Left ventricle myocardium superior (tissue), 1 donor: ENCODE results near the gene C3orf52. TPM values are rescaled to one million over a fixed set of nuclear protein-coding genes. Genes with fewer than 3 reads are reported as not detected.

Source experiments
- ATAC-seq: fragments of 200-7000 bp; cut with Tn5 transposase; one replicate; pipeline ENCODE4 v1.9.1; 2020; ENCODE audit warnings: mild to moderate bottlenecking, moderate library complexity
- DNase-seq: peaks from one replicate; pipeline ENCODE4 v3.0.0-alpha.2; 2020
- intact Hi-C: fragments of 100-400 bp; cut with micrococcal nuclease; formaldehyde crosslinking; loops from one replicate; pipeline ENCODE4 v1.11.0; 2022
- microRNA-seq: library from miRNA; unstranded; fragments of <30 nt; microRNA quantifications from one replicate; pipeline ENCODE4 v1.2.0, GENCODE V29; 2020; ENCODE audit warnings: borderline number of aligned reads
- total RNA-seq: library from RNA; stranded (reverse); fragmentation: NEBNext Ultra II Directional; extraction: Animal tissue kit (Norgen Biotek cat#: 25700); gene quantifications from one replicate; pipeline ENCODE4 v1.2.1, GENCODE V29; 2021
- donor health status: DM: no; HTN: yes; CAD: no; lungs with severe emphysema.

The C3orf52 gene
- total RNA-seq, 1 donor from 2014 or later = 1.7 TPM

GRCh38 chr3:112132554-112132953 lies 46.4 kb downstream of the C3orf52 start:
- intact Hi-C loops = no loop called here
- DNase-seq (no peak), ATAC-seq (no peak)

DNA sequence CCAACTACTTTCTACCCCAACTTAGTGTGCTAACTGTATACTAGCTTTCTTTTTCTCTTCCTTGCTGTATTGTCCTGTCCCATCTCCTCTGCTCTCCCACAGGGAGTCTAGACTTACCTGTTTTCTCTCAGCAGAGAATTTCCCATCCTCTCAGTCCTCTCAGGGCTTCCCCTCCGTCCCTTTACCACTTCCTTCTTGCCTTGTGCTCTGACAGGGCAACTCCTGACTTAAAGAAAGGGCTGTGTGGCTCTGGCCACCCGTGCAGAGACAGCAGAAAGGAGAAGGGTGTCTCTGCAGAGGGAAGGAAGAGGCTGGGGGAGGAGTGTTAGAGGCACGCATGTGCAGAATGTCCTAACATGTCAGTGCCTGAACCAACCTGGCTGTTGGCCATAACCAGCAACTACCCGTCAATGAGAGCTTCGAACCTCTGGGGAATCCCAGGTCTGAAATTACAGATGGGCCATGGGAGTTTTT lies 46.8 kb downstream of the C3orf52 start, which contains the start of gene GCSAM:
Gene GCSAM (minus strand): TSS at position 274 of the 474 bp plus-strand sequence. CDS start 128 bp downstream, at position 146.
- DNase-seq (peak; percentile 47), ATAC-seq (peak; percentile 81)
- intact Hi-C loops = no loop called here

DNA sequence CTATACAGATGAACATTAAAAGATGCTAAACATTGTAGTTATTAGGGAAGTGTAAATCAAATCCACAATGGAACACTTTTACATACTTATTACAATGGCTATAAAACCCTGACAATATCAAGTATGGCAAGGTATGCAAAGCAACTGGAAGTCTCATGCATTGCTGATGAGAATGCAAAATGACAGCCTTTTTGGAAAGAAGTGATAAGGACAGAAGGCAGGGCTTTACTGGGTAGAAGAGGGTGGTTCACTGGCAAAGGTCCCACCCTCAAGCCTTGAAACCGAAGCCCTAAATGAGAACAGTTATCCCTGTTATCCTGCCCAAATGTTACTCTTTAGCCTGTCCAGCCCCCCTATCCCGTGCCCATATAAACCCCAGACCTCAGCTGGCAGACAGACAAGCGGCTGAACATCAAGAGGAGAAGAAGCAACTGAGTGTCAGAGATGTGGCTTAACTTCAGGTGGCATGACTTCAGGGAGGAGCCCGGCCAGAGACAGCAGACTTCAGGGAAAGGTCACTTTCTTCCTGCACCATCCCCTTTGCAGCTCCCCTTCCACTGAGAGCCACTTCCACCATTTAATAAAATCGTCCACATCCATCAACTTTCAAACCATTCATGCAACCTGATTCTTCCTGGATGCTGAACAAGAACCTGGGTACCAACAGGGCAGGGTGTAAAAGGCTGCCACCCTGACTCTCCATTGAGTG lies 47.6 kb downstream of the C3orf52 start:
- DNase-seq = no peak
- no peak for ATAC-seq
- intact Hi-C loops = no loop called here

- intact Hi-C loops = no loop called here
- DNase-seq = no peak
- no peak for ATAC-seq
Observed at GRCh38 chr3:112134335-112135124, 48.3 kb downstream of the C3orf52 start.

DNA sequence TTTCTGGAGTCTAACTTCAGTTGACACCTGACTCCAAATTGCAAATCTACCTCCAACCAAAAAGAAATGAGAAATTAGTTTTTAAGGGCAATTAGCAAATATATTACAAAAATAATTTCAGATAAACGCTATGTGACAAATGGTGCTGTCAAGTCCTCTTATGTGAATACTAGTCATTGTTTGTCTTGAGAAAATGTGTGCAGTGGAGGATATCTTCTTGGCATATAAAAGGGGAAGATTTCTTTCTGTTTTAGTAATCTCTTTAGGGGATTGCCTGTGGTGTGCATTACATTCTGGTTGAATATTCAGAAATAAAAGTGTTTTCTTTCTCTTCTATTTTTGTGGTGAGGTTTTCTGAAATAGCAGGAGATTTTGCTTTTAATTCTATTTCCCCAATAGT lies 49.9 kb downstream of the C3orf52 start:
- ATAC-seq (no peak), DNase-seq (no peak)
- intact Hi-C loops = no loop called here

- intact Hi-C loops = no loop called here
Observed at GRCh38 chr3:112136959-112137693, 50.9 kb downstream of the C3orf52 start.

DNA sequence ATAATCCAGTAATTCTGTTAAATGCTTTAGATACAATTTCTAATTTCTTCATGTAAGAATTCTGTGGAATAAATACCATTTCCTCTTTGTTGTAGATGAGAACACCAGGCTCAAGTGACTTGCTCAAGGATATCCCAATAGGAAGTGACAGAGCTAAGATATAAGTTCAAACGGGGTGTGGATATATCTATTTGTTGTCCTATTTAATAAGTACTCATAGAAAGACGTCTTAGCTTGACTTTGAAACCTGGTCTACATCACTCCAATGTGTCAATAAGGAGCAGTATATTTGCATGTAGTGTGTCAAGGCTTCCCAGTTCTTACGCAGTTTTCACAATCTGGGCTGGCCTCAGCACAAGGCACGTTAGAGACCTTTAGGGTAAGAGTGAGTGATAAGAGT lies 51.6 kb downstream of the C3orf52 start:
- ATAC-seq (no peak), DNase-seq (no peak)
- intact Hi-C loops = no loop called here

More at GRCh38 chr3:112136959-112137693, 50.9 kb downstream of the C3orf52 start:
- peak; percentile 53 for ATAC-seq
- no peak for DNase-seq

DNA sequence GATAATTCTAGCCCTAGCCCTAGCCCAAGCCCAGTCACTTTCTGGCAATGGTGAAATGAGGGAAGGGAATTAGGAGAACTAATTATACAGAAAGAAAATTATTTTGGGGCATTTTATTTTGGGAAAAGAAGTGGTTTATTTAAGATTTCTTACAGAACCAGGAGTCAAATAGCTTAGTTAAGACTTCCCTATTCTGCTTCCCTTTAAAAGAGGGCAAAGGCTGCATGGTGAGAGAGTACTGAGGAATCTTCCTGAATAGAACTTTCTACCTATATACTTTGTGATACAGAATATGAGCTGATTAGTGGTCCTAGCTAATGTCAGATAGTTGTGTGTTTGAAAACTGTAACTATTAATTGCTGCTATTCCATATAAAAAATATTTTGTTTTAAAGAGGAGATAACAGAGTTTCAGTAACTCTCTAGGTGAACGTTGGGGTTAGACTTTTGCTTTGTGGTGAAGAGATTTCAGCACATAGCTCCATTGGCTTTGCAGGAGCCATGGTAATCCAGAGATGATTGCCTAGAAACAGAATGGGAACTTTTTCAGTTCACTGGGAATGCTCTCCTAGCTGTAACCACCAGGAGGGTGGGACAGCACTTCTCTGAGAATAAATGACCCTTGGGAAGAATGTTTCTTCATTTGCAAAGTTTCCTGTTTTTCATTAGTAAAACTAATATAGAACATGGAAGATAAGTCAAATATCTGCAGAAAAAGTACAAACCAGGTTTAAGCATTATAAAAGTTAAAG lies 52.2 kb downstream of the C3orf52 start:
- intact Hi-C loops = no loop called here
- no peak for DNase-seq
- no peak for ATAC-seq

GRCh38 chr3:112140584-112140983 lies 54.4 kb downstream of the C3orf52 start:
- ATAC-seq (no peak), DNase-seq (no peak)
- intact Hi-C loops = no loop called here

- no peak for DNase-seq
- ATAC-seq = no peak
- intact Hi-C loops = no loop called here
Observed at GRCh38 chr3:112141293-112141692, 55.1 kb downstream of the C3orf52 start.

GRCh38 chr3:112143251-112143650 lies 57.1 kb downstream of the C3orf52 start:
- DNase-seq = no peak
- no peak for ATAC-seq
- intact Hi-C loops = no loop called here

DNA sequence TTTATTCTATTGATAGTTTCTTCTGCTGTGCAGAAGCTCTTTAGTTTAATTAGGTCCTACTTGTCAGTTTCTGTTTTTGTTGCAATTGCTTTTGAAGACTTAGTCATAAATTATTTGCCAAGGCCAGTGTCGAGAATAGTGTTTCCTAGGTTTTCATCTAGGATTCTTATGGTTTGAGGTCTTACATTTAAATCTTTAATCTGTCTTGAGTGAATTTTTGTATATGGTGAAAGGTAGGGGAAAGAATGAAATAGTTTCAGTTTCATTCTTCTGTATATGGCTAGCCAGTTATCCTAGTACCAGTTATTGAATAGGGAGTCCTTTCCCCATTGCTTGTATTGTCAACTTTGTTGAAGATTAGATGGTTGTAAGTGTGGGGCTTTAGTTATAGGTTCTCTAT lies 57.5 kb downstream of the C3orf52 start:
- intact Hi-C loops = no loop called here
- ATAC-seq (no peak), DNase-seq (no peak)

- no peak for DNase-seq
- no peak for ATAC-seq
- intact Hi-C loops = no loop called here
Observed at GRCh38 chr3:112149136-112149535, 62.9 kb downstream of the C3orf52 start.

DNA sequence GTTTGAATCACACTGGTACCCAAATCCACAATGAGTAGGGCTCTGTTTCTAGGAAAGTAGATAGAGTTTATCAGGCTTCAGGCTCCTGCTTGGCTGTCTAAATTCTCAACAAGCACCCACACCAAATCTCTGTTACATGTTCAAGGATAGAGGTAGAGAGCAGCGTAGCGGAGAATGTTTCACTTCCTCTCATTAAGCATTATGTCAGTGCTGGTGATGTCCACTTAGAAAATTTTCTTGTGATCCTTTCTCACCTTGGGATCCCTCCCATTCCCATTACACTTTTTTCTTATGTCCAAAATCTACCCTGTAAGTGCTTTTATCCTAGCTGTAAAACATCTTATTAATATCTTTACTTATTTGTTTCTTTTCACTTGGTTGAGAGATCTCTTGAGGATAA lies 81.6 kb downstream of the C3orf52 start:
- DNase-seq = no peak
- ATAC-seq = no peak
- intact Hi-C loops = no loop called here

Small RNAs within 50 kb of the gene (microRNA-seq; reads per million reads assigned to microRNA genes)
- gene MIR567 = not detected

Other genes with a start within 250 kb of the C3orf52 start
- gene PHLDB2, start 227.1 kb upstream of the C3orf52 start, total RNA-seq = 128 TPM
- 55.9 TPM for gene ABHD10, start 107.4 kb upstream of the C3orf52 start, total RNA-seq
- not detected for gene TAGLN3, start 87.5 kb upstream of the C3orf52 start, total RNA-seq
- gene TMPRSS7, start 51.7 kb upstream of the C3orf52 start, total RNA-seq = not detected
- not detected for gene GCSAM, start 46.9 kb downstream of the C3orf52 start, total RNA-seq
- 2.3 TPM for gene SLC9C1, start 207.8 kb downstream of the C3orf52 start, total RNA-seq
- gene CD200, start 246.8 kb downstream of the C3orf52 start, total RNA-seq = 1.3 TPM